K562 (cell line): ENCODE measurements around the gene OBSCN.

Experiments used
- GTF2F1 ChIP-seq: IDR thresholded peaks from 2 replicates; pipeline ENCODE4 v1.6.1; 2011; ENCODE audit warnings: low read depth, low read length, improper control_type of control experiment
- XRCC5 ChIP-seq: fragments of 200-400 bp; formaldehyde crosslinking; IDR thresholded peaks from 2 replicates; pipeline ENCODE4 v1.6.1; 2017; ENCODE audit warnings: low read depth, mild to moderate bottlenecking, low read length
- TF ChIP-seq, protein P1 (sequence below), 3 experiments: IDR thresholded peaks in 2 of 3; conservative IDR thresholded peaks in 1 of 3; 2 replicates each; pipeline ENCODE4 v1.5.1; 2011 to 2012; ENCODE audit warnings: low read length in 3 of 3, mild to moderate bottlenecking in 3 of 3, control low read depth in 2 of 3, improper control_type of control experiment in 1 of 3, inconsistent platforms in 1 of 3, low read depth in 1 of 3, mixed read lengths in 1 of 3, moderate library complexity in 1 of 3; ENCODE audit not compliant: insufficient read depth in 2 of 3

DNA sequence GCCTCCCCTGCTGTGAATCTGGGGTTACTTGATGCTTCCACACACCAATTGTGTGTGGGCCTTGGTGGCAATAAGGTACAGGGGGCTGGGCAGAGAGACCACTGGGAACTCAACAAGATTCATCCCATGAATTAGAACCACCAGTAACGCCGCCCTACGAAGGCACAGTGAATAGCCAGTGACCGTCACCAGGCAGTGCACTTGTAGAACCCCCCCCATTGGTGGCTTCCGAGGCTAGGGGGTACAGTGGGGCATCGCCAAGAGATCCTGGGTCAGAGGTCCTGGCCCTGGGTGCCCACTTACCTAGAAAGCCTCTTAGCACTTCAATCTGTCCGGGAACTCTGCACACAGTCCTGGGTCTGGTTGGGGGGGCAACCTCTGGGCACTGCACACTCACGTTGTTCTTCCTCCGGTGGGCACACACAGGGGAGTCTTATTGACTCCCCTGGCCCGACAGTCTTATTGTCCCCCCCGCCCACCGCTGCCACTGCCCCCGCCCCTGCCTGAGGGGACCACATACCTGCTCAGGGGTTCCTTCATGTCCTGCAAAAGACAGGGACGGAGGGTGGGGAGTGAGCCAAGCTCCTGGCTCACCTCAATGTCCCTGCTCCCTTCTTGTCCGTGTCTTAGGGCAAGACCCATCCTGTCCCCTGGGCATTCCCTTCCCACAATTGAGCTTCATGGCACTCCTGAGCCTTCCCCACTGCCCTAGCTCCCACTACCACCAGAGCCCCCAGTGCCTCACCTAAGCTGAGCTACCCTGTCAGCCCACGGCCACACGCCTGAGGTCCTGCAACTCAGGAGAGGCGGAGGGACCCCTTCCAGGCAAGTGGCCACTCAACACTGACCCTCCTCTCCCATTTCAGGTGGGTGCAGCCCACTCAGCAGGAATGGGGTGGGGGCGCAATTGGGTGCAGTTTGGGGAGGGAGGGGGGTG, 201.3 kb downstream of the OBSCN start:
- TF ChIP-seq XRCC5: no peak
- TF ChIP-seq GTF2F1: no peak
- TF ChIP-seq, protein P1, sequence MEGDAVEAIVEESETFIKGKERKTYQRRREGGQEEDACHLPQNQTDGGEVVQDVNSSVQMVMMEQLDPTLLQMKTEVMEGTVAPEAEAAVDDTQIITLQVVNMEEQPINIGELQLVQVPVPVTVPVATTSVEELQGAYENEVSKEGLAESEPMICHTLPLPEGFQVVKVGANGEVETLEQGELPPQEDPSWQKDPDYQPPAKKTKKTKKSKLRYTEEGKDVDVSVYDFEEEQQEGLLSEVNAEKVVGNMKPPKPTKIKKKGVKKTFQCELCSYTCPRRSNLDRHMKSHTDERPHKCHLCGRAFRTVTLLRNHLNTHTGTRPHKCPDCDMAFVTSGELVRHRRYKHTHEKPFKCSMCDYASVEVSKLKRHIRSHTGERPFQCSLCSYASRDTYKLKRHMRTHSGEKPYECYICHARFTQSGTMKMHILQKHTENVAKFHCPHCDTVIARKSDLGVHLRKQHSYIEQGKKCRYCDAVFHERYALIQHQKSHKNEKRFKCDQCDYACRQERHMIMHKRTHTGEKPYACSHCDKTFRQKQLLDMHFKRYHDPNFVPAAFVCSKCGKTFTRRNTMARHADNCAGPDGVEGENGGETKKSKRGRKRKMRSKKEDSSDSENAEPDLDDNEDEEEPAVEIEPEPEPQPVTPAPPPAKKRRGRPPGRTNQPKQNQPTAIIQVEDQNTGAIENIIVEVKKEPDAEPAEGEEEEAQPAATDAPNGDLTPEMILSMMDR (IDR thresholded peaks at IDR 0.05 in 2 of 3, conservative IDR thresholded peaks at IDR 0.05 in 1 of 3; ENCODE audit: insufficient read depth in 2 of 3, low read depth in 1 of 3, low read length in 3 of 3): no peak
